ENCODE results near the gene SELENOI.

SELENOI gene

DNA sequence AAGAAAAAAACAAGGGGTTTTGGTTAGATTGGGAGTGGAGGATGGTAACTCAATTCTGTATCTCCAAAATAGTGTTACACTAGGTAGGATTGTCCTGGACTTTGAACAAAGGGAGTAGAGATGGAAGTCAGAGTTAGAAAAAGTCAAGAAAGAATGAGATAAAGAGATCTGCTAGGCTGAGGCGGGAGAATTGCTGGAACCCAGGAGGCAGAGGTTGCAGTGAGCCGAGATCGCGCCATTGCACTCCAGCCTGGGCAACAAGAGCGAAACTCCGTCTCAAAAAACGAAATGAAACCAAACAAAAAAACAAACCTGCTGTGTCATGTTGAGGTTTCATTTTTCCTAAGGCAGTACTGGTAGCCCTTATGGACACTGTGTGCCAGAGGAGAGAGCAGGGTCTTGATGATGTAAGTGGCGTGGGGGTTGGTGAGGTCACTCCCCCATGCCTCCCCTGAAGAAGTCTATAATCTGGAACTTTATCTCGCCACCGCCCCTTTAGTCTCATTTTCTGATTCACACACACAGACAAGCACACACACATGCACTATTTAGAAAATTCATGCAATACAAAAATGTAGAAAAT, 66.2 kb downstream of the SELENOI start:
- DNase-seq (ENCODE audit: low read depth): no peak

DNA sequence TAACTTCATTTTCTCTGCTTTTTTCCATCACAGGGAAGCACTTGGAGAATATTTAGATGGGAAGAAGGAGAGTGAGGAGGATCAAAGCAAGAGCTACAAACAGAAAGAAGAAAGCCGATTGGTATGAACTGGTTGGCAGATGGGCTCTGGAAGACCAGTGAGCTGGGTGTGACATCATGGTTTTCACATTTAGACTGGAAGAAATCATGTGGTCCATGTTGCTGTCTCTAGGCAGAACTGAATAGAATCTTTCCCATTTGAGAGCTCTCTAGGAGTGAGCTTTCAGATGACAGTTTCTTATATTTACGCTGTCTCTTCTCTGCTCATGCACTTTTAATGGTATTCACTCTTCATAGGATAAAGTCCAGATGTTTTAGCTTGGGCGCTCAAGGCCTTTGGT, 68.4 kb downstream of the SELENOI start:
- no peak for DNase-seq (ENCODE audit: low read depth)

GRCh38 chr2:26421961-26422360, 76.0 kb downstream of the SELENOI start:
- no peak for DNase-seq (ENCODE audit: low read depth)

DNA sequence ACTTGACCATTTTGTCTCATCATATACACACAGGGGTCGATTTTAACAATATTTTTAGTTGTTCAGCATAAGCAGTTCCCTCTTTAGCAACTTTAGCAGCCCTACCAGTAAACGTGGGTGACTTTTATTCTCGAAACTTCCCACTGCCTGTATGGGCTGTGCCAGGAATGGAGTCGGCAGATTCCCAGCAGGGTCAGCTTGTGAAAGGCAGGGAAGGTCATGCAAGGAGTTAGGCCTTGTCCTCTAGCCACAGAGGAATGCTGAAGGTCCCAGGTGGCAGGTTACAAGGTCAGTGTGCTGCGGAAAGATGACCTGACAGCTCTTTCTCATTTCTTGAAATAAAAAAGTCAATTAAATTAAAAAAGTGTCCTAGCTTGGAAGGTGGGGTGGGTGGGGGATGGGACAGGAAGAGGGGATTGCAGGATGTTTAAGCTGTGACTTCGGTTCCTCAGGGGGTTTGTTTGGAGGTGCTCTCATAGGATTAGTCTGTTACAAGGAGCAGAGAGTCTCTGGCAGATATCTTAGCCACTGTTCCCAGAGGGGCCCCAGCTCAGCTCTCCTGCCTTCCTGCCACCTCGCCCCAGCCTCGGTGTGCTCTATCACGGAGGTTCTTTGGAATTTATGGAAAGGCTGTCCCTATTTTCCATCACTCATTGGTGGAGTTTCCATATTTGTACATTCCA, 77.1 kb downstream of the SELENOI start:
- DNase-seq (ENCODE audit: low read depth): no peak

- DNase-seq (ENCODE audit: low read depth): no peak
Observed at GRCh38 chr2:26423750-26424149, 77.8 kb downstream of the SELENOI start.

- no peak for DNase-seq (ENCODE audit: low read depth)
Observed at GRCh38 chr2:26424221-26424620, 78.3 kb downstream of the SELENOI start.

GRCh38 chr2:26428846-26429245, 82.9 kb downstream of the SELENOI start:
- no peak for DNase-seq (ENCODE audit: low read depth)

- no peak for DNase-seq (ENCODE audit: low read depth)
Observed at GRCh38 chr2:26429779-26430578, 84.0 kb downstream of the SELENOI start.

DNA sequence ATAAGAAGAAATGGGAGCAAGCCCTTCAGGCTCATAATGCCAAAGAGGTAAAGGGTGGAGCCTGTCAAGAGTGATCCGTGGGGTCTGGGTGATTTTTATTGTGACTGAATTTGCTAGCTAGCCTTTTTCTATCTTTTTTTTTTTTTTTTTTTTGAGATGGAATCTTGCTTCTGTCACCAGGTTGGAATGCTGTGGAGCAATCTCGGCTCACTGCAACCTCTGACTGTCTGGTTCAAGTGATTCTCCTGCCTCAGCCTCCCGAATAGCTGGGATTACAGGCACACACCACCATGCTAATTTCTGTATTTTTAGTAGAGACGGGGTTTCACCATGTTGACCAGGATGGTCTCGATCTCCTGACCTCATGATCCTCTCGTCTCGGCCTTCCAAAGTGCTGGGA, 84.9 kb downstream of the SELENOI start:
- DNase-seq (ENCODE audit: low read depth): no peak

DNA sequence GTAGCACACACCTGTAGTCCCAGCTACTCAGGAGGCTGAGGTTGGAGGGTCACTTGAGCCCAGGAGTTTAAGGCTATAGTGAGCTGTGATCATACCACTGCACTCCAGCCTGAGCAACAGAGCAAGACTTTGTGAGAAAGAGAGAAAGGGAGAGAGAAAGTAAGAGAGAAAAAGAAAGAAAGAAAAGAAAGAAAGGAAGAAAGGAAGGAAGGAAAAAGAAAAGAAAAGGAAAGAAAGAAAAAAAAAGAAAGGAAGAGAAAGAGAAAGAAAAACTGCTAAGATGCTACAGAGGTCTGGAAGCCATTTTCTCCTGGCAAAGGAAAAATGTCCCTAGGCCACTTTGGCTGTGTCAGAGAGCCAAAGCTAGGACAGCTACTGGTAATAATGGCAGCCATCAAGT, 86.4 kb downstream of the SELENOI start:
- no peak for DNase-seq (ENCODE audit: low read depth)

- DNase-seq (ENCODE audit: low read depth): no peak
Observed at GRCh38 chr2:26432859-26433258, 86.9 kb downstream of the SELENOI start.

GRCh38 chr2:26435106-26435505, 89.2 kb downstream of the SELENOI start:
- no peak for DNase-seq (ENCODE audit: low read depth)

GRCh38 chr2:26438526-26438925, 92.6 kb downstream of the SELENOI start:
- no peak for DNase-seq (ENCODE audit: low read depth)

- no peak for DNase-seq (ENCODE audit: low read depth)
Observed at GRCh38 chr2:26438926-26439325, 93.0 kb downstream of the SELENOI start.

- DNase-seq (ENCODE audit: low read depth): no peak
Observed at GRCh38 chr2:26442301-26442700, 96.4 kb downstream of the SELENOI start.

GRCh38 chr2:26442707-26443106, 96.8 kb downstream of the SELENOI start:
- no peak for DNase-seq (ENCODE audit: low read depth)

DNA sequence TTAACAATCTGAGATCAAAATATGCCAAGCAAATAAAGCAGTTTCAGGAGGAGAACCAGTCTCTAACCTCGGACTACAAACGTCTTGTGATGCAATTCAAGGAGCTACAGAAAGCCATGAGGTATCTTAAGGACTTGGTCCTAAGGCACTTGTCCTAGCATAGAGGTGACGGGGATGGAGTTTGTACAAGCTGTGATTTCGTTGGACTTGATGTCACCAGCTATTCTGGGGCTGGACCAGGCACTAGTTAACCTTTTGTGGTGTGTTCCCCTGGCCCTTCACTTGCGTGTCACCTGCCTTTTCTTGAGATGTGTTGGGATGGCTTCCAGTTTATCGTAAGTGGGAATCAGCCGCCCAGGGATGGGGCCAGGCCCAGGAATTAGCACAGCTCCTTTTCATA, 98.3 kb downstream of the SELENOI start:
- DNase-seq (ENCODE audit: low read depth): no peak
